Osteocyte (in vitro differentiated cells): ENCODE measurements around the gene GPR171. TPM values are rescaled to one million over a fixed set of nuclear protein-coding genes. Genes with fewer than 3 reads are reported as not detected.

Experiments
- DNase-seq: peaks from one replicate; pipeline ENCODE4 v3.0.0; 2021; ENCODE audit warnings: mixed read lengths; ENCODE audit not compliant: unreplicated experiment; ENCODE audit errors: extremely low spot score
- H3K27ac Mint-ChIP-seq: one replicate; pipeline ENCODE4 v1.8.0; 2021; ENCODE audit warnings: mild to moderate bottlenecking, mixed read lengths; ENCODE audit not compliant: unreplicated experiment
- H3K27me3 Mint-ChIP-seq: one replicate; pipeline ENCODE4 v1.8.0; 2021; ENCODE audit warnings: mixed read lengths; ENCODE audit not compliant: unreplicated experiment
- H3K36me3 Mint-ChIP-seq: one replicate; pipeline ENCODE4 v1.8.0; 2021; ENCODE audit warnings: mixed read lengths; ENCODE audit not compliant: unreplicated experiment
- H3K4me1 Mint-ChIP-seq: one replicate; pipeline ENCODE4 v1.8.0; 2021; ENCODE audit warnings: mixed read lengths; ENCODE audit not compliant: unreplicated experiment
- H3K4me3 Mint-ChIP-seq: one replicate; pipeline ENCODE4 v1.8.0; 2021; ENCODE audit warnings: mild to moderate bottlenecking, moderate library complexity, mixed read lengths; ENCODE audit not compliant: unreplicated experiment
- H3K9me3 Mint-ChIP-seq: one replicate; pipeline ENCODE4 v1.8.0; 2021; ENCODE audit warnings: mixed read lengths; ENCODE audit not compliant: unreplicated experiment
- total RNA-seq: library from RNA; stranded (reverse); gene quantifications from 2 replicates; pipeline ENCODE4 v1.2.1, GENCODE V29; 2021
- TF ChIP-seq, protein P1 (sequence below): fragments of 200-600 bp; sonication (generic); IDR thresholded peaks from 2 replicates; pipeline ENCODE4 v1.5.0; 2021; ENCODE audit warnings: antibody characterized with exemption, mild to moderate bottlenecking, moderate library complexity

The GPR171 gene
- total RNA-seq, 1 donor from 2014 or later = not detected

- DNase-seq = no peak
- H3K4me3 Mint-ChIP-seq = no peak overlapping the region
- no peak overlapping the region for H3K27ac Mint-ChIP-seq
- H3K9me3 Mint-ChIP-seq = no peaks in the 10 kb centered on the region
- TF ChIP-seq, protein P1, sequence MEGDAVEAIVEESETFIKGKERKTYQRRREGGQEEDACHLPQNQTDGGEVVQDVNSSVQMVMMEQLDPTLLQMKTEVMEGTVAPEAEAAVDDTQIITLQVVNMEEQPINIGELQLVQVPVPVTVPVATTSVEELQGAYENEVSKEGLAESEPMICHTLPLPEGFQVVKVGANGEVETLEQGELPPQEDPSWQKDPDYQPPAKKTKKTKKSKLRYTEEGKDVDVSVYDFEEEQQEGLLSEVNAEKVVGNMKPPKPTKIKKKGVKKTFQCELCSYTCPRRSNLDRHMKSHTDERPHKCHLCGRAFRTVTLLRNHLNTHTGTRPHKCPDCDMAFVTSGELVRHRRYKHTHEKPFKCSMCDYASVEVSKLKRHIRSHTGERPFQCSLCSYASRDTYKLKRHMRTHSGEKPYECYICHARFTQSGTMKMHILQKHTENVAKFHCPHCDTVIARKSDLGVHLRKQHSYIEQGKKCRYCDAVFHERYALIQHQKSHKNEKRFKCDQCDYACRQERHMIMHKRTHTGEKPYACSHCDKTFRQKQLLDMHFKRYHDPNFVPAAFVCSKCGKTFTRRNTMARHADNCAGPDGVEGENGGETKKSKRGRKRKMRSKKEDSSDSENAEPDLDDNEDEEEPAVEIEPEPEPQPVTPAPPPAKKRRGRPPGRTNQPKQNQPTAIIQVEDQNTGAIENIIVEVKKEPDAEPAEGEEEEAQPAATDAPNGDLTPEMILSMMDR = no peak
- H3K27me3 Mint-ChIP-seq = no peaks in the 10 kb centered on the region
- no peaks in the 10 kb centered on the region for H3K4me1 Mint-ChIP-seq
- no peaks in the 10 kb centered on the region for H3K36me3 Mint-ChIP-seq
Measured at GRCh38 chr3:151196434-151196833, 6.6 kb downstream of the GPR171 start.

DNA sequence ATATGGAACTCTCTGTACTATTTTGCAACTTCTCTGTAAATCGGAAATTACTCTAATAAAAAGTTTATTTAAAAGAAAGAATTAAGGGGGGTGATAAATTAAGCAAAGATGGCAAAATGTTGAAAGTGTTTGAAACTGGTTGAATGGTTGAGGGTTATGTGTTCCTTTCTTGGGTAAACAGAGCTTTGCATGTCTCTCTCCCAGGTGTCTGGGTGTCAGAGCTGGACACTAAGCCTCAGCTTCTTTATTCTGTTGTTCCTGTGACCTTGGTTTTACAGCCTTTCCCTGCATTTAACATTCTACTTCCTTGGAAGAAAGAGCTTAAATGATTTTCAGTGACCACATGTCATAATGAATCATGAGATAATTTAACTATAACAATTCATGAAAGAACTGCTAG is 7.2 kb downstream of the GPR171 start:
- Mint-ChIP-seq H3K9me3 (no peaks in the 10 kb centered on the region), H3K4me1 (no peaks in the 10 kb centered on the region), H3K4me3 (no peak overlapping the region), H3K27me3 (no peaks in the 10 kb centered on the region), H3K27ac (no peak overlapping the region), H3K36me3 (no peaks in the 10 kb centered on the region)
- TF ChIP-seq, protein P1 = no peak
- DNase-seq = no peak

DNA sequence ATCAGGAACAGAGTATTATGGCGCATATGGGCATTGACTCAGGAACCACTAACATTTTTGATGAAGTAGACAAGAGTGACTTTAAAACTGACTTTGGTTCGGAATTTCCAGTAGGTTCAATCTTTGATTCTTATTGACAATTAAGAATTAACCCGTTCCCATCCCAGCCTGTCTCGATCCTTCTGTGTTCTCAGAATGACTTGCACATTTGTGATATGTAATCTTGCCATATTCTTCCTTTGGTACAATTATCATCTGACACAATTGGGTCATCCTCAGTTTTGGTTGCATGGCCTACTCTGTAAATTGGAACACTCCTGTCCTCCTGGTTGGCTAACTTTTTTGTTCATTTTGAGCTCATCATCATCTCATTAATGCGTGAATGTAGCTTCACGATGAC is 10.5 kb downstream of the GPR171 start:
- no peak for DNase-seq
- TF ChIP-seq, protein P1 = no peak
- no peaks in the 10 kb centered on the region for H3K27me3 Mint-ChIP-seq
- no peaks in the 10 kb centered on the region for H3K36me3 Mint-ChIP-seq
- no peaks in the 10 kb centered on the region for H3K4me1 Mint-ChIP-seq
- no peak overlapping the region for H3K27ac Mint-ChIP-seq
- no peaks in the 10 kb centered on the region for H3K9me3 Mint-ChIP-seq
- H3K4me3 Mint-ChIP-seq = no peak overlapping the region

- no peaks in the 10 kb centered on the region for H3K27me3 Mint-ChIP-seq
- TF ChIP-seq, protein P1 = no peak
- H3K9me3 Mint-ChIP-seq = no peaks in the 10 kb centered on the region
- H3K27ac Mint-ChIP-seq = no peak overlapping the region
- H3K36me3 Mint-ChIP-seq = no peaks in the 10 kb centered on the region
- no peaks in the 10 kb centered on the region for H3K4me1 Mint-ChIP-seq
- no peak for DNase-seq
- H3K4me3 Mint-ChIP-seq = no peak overlapping the region
Measured at GRCh38 chr3:151191095-151191494, 11.9 kb downstream of the GPR171 start.

DNA sequence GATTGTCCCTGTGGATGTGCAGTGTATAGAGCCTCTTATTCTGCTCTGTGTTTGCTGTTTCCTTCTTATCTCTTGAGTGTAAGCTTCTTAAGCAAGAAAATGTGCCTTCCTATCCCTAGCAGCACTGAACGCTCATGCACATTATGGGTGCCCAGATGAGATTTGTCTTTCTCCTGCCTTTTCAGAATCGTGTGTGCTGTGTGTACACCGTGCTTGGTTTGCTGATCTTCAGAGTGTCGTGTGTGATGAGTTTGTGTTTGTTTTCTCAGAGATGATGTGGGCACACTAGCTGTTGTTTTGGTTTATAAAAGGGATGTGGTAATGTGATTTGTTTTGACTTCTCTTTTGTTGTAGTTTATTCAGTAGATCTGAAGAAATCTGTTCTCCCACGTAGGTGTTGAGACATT is 19.7 kb downstream of the GPR171 start:
- Mint-ChIP-seq H3K9me3 (no peaks in the 10 kb centered on the region), H3K27me3 (peaks cover 3% of the 10 kb centered on the region), H3K27ac (no peak overlapping the region), H3K4me1 (no peaks in the 10 kb centered on the region), H3K4me3 (no peak overlapping the region), H3K36me3 (no peaks in the 10 kb centered on the region)
- no peak for DNase-seq
- TF ChIP-seq, protein P1 = no peak
